HG03520 (cell line): Measurements from ENCODE around the gene MLLT3.
"Not testable (repeated sequence)": the region's sequence is repeated elsewhere in the genome, so short reads cannot be mapped to it uniquely, and the experiment has no call there.

ENCODE experiments used
- ATAC-seq: cut with Tn5 transposase; IDR thresholded peaks from one replicate; pipeline ENCODE4 v1.9.1; 2021; ENCODE audit warnings: mild to moderate bottlenecking, moderate library complexity; ENCODE audit not compliant: unreplicated experiment

MLLT3 gene

GRCh38 chr9:20622330-20623020 is at the start of gene MLLT3:
Gene MLLT3 (minus strand): TSS chr9:20622499.
- peak; percentile 67 for ATAC-seq

- ATAC-seq = no peak
Measured at GRCh38 chr9:20671635-20672034, 49.3 kb upstream of the MLLT3 start.

- no peak for ATAC-seq
Measured at GRCh38 chr9:20670395-20670794, 48.1 kb upstream of the MLLT3 start.

GRCh38 chr9:20664501-20664900 is 42.2 kb upstream of the MLLT3 start:
- ATAC-seq = no peak

GRCh38 chr9:20663133-20663532 is 40.8 kb upstream of the MLLT3 start:
- ATAC-seq = no peak

GRCh38 chr9:20662156-20662555 is 39.9 kb upstream of the MLLT3 start:
- no peak for ATAC-seq

- ATAC-seq = no peak
Measured at GRCh38 chr9:20659474-20659967, 37.2 kb upstream of the MLLT3 start.

- ATAC-seq = no peak
Measured at GRCh38 chr9:20658677-20659473, 36.6 kb upstream of the MLLT3 start.

- not testable (repeated sequence) for ATAC-seq
Measured at GRCh38 chr9:20658246-20658667, 36.0 kb upstream of the MLLT3 start.

- ATAC-seq = no peak
Measured at GRCh38 chr9:20651939-20652338, 29.6 kb upstream of the MLLT3 start.

- no peak for ATAC-seq
Measured at GRCh38 chr9:20650750-20651299, 28.5 kb upstream of the MLLT3 start.

GRCh38 chr9:20650313-20650712 is 28.0 kb upstream of the MLLT3 start:
- no peak for ATAC-seq

GRCh38 chr9:20649381-20649780 is 27.1 kb upstream of the MLLT3 start:
- ATAC-seq = no peak

GRCh38 chr9:20646656-20647055 is 24.4 kb upstream of the MLLT3 start:
- no peak for ATAC-seq

GRCh38 chr9:20643660-20644059 is 21.4 kb upstream of the MLLT3 start:
- ATAC-seq = no peak

- no peak for ATAC-seq
Measured at GRCh38 chr9:20642045-20642444, 19.7 kb upstream of the MLLT3 start.

GRCh38 chr9:20640331-20641187 is 18.3 kb upstream of the MLLT3 start:
- peak; percentile 92 for ATAC-seq

- ATAC-seq = no peak
Measured at GRCh38 chr9:20636888-20637440, 14.7 kb upstream of the MLLT3 start.

- ATAC-seq = no peak
Measured at GRCh38 chr9:20634895-20635294, 12.6 kb upstream of the MLLT3 start.

- ATAC-seq = no peak
Measured at GRCh38 chr9:20632705-20633104, 10.4 kb upstream of the MLLT3 start.
